Stimulated activated CD4-positive, alpha-beta T cell treated with anti-CD3 and anti-CD28 coated beads, Interleukin-2, amount 100 ng/mL, for 48 hours (primary cell): ENCODE measurements around the gene NCBP3.

Source experiments
- DNase-seq, 2 donors: peaks; one replicate each; pipeline ENCODE4 v3.0.0-alpha.2; 2020

NCBP3 gene

DNA sequence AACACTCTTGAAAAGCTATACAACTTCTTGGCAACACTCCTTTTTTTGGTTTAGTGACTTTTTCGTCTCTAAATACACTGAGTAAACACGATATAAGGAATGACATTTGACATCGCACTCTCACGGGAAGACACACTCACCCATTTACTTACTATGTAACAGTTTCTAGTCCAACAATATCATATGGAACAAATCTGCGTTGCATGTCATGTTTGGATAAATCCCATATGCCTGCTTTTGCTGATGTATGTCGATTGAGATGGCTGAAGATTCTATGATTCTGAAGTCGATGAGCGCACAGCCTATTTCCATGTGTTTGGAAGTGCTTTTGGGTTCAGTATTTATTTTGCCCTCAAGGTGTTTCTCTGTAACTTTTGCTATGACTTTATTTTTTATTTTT, 63.3 kb downstream of the NCBP3 start:
- DNase-seq = no peak

- DNase-seq = no peak
Measured at GRCh38 chr17:3780986-3781385, 65.1 kb downstream of the NCBP3 start.

DNA sequence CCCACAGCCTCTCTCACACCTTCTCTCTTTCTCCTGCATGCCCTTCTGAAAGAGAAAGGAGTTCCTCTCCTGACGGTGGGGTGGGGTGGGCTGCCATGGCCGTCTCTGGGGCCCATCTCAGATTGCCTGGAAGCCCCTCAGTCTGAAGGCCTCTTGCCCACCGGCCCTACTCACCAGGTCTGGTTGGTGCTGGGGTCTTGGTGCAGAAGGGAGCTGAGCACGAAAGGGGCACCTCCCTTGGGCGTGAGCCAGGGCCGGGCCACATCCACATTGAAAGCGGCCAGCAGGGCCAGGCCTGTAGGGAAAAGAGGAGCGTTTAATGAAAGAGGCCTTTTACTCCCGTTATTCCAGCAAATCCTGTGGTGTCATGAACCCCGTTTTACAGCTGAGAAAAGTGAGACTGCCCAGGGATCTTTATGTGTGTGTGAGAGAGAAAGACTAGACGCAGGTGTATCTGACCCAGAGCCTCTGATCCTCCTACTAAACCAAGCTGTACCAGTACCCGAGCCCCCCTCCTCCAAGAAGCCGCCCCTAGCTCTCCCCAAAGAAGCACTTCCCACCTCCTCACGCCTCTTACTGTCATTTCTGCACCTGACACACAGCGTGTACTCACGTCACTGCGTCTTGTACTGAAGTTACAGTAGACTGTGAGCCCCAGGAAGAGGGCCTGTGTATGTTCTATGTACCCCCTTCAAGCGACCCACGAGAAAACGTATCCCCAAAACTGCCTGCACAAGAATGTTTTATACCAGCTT, 68.5 kb downstream of the NCBP3 start:
- DNase-seq = no peak

DNA sequence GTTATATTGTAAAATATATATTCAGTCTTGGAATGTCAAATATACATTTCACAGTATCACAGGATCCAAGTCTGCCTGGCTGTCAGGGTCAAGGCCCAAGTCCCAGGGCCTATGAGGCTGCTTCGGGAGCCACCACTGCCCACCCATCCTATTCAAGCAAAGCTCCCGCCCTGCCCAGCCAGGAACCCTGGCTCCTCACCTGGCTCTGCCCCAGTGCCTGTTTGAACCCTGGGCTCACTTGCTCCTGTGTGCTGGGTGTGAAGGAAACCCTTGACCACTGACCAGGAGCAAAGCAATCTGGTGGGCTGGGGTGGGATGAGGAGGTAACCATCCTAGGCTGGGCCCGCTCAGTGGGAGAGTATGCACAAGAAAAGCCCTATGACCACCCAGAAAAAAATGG, 72.1 kb downstream of the NCBP3 start:
- DNase-seq = no peak

- DNase-seq = no peak
Measured at GRCh38 chr17:3773511-3773910, 72.5 kb downstream of the NCBP3 start.

DNA sequence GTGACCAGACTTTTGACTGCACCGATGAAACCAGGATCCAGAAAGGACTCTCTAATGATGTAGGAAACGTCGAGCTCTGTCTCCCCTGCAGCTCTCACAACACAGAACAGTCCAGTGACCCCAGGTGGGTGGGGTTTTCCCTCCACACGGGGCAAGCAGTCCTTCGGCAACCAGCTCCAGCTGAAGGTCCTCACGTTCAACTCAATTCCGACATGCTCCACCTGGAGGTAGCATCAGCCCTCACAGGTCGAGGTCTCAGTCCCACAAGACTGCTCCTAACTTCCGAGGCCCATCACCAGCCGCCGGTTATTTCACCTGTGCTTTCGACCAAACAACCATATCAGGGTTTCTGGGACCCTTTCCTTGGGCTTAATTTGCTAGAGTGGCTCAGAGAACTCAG, 73.3 kb downstream of the NCBP3 start:
- DNase-seq = no peak

DNA sequence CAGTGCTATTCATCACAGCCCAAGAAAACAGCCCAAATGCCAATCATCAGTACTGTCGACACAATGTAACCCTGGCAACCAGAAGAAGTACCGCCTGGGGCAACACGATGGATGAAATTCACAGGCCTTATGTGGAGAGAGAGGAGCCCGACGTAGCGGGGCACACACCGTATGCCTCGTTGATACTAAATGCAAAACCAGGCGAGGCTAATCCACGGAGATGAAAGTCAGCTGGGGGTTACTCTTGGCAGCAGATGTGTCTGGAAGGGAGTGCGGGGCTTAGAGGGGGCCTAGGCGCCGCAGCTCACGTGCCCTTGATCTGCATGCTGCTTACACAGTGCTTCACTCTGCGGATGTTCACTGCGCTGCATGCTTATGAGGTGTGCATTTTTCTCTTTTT, 74.9 kb downstream of the NCBP3 start:
- no peak for DNase-seq

DNA sequence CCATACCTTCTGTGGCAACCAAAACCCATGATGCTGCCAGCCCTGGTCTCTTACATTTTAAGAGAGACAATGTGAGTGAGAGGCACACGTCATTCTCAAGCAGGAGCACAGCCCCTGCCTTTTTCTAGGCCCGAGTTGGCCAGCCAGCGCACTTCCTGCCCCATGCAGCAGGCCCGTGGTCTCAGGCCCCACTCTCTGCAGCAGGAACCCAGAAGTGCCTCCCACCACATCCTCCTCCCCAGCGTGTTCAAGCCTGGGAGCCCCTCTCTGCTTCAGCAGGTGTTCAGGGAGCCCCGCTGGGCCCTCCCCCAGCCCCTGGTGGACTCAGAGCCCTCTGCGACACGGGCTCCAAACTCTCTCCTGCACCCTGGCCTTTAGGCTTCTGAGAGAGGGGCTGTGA, 75.6 kb downstream of the NCBP3 start:
- no peak for DNase-seq

DNA sequence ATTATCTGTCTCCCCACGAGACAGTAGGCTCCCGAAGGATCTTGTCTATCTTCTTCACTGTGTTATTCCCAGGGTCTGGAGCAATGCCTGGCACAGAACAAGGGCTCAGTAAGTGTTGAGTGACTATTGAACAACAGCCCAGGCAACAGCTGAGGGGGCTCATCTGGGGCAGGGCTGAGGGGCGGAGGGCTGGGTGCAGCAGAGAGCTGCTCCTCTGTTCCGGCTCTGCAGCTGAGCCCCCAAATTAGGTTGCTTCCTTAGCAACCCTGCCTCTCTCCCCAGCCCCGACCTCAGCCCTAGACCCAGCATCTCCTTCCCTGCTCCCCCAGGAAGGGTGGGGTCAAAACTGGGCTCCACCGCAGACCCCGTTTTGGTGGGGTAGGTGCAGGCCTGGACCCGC, 77.3 kb downstream of the NCBP3 start:
- no peak for DNase-seq

DNA sequence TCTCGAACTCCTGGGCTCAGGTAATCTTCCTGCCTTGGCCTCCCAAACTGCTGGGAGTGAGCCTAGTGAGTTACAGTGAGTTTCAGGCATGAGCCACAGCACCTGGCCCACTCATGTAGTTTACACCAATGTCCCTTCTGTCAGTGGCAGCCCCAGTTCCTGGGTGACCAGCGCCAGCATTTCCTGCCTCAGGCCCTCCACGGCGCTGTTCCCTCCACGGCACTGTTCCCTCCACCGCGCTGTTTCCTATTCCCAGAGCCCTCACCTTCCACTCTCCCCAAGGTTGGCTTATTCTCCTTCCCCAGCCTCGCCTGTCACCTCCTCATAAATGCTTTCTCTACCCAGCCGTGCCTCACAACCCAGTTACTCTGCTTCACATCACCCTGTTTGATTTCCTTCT, 77.7 kb downstream of the NCBP3 start:
- DNase-seq = no peak

- DNase-seq = no peak
Measured at GRCh38 chr17:3766779-3767178, 79.3 kb downstream of the NCBP3 start.

- no peak for DNase-seq
Measured at GRCh38 chr17:3765981-3766380, 80.1 kb downstream of the NCBP3 start.

GRCh38 chr17:3763777-3764170, 82.3 kb downstream of the NCBP3 start:
- no peak for DNase-seq

GRCh38 chr17:3762922-3763776, 82.9 kb downstream of the NCBP3 start:
- no peak for DNase-seq

- DNase-seq = no peak
Measured at GRCh38 chr17:3761918-3762380, 84.1 kb downstream of the NCBP3 start.

- DNase-seq = no peak
Measured at GRCh38 chr17:3761036-3761917, 84.8 kb downstream of the NCBP3 start.

GRCh38 chr17:3759597-3760216, 86.3 kb downstream of the NCBP3 start:
- DNase-seq = no peak

DNA sequence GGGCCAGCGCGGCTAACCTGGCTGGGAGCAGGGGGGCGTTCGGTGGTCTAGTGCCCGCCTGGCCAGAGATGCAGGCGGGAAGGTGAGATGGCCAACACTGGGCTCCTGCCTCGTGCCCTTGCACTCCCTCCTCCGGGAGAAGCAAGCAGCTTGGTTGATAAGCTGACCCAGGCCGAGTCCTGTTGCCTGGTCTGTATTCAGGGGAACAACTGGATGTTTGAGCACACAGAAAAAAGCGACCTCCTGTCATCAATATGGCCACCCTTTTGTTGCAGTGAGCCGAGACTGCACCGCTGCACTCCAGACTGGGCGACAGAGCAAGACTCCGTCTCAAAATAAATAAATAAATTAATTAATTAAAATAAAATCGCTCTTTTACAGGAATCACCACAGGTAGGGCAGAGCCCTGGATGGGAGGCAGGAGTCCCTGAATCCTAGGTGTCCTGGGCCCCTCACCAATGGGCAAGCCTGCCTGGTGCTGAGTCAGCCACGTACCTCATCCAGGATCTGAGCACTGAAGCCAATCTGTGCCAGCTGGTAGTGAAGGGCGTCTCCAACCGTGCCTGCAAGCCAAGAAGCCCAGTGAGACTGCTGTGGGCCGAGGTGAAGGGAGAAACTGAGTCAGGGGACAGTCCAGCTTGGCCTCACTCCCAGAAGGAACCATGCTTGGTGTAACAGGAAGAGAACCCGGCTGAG, 90.6 kb downstream of the NCBP3 start:
- DNase-seq = no peak

DNA sequence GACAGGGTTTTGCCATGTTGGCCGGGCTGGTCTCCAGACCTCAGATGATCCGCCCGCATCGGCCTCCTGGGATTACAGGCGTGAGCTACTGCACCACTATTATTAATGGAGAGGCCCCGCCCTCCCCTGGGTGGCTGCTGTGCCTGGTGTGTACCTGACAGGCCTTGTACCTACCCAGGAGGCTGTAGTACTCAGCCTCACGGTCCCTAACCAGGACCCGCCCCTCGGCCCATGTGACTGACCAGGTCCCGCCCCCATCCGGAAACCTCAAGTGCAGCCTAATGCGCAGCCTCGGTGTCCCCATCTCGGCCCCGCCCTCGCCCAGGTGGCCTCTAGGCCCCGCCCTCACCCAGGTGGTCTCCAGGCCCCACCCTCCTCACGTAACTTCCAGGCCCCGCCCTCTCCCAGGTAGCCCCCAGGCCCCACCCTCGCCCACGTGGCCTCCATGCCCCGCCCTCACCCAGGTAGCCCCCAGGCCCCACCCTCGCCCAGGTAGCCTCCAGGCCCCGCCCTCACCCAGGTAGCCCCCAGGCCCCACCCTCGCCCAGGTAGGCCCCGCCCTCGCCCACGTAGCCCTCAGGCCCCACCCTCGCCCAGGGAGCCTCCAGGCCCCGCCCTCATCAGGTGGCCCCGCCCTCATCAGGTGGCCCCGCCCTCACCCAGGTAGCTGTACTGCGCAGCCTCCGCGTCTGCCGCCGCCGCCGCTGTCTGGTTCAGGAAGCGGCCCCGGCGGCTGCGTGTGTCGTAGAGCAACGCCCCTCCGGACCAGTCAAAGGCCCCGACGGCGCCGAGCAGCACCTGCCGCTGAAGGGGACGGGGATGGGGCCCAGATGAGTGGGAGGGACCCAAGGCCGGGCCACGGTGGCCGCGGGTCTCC, 91.3 kb downstream of the NCBP3 start:
- peak; percentile 48 to 68 for DNase-seq

- DNase-seq = no peak
Measured at GRCh38 chr17:3754066-3754457, 92.0 kb downstream of the NCBP3 start.

- DNase-seq = no peak
Measured at GRCh38 chr17:3753624-3754023, 92.4 kb downstream of the NCBP3 start.
